Esophagus muscularis mucosa (tissue), 4 donors: ENCODE measurements around the gene NEURL1B.

Source experiments
- CTCF ChIP-seq, 3 experiments: fragments of 200-600 bp in 2 of 3; fragments of 450-650 bp in 1 of 3; sonication (generic) in 2 of 3; IDR thresholded peaks; one replicate each; pipeline ENCODE4 v1.5.1; 2017 to 2019; ENCODE audit warnings: antibody characterized with exemption in 3 of 3, mild to moderate bottlenecking in 2 of 3, moderate library complexity in 1 of 3
- EP300 ChIP-seq: sonication (generic); formaldehyde crosslinking; IDR thresholded peaks from one replicate; pipeline ENCODE4 v1.6.1; 2017; ENCODE audit warnings: antibody characterized with exemption
- POLR2A ChIP-seq: fragments of 450-650 bp; IDR thresholded peaks from one replicate; pipeline ENCODE4 v1.6.1; 2017; ENCODE audit warnings: antibody characterized with exemption, moderate library complexity, mild to moderate bottlenecking, low read depth
- POLR2AphosphoS5 ChIP-seq, 2 donors: sonication (generic); formaldehyde crosslinking; IDR thresholded peaks; one replicate each; pipeline ENCODE4 v1.6.1; 2017; ENCODE audit warnings: antibody characterized with exemption in 2 of 2

- TF ChIP-seq CTCF (IDR thresholded peaks at IDR 0.05) = no peak
- TF ChIP-seq POLR2A = no peak
- TF ChIP-seq EP300 = no peak
- TF ChIP-seq POLR2AphosphoS5 (IDR thresholded peaks at IDR 0.05) = peak; percentile 6 to 26
Measured at GRCh38 chr5:172667786-172668593, 26.9 kb downstream of the NEURL1B start.
